ENCODE results near the gene GSTT2. TPM values are rescaled to one million over a fixed set of nuclear protein-coding genes. Genes with fewer than 3 reads are reported as not detected.

Gene GSTT2
- total RNA-seq, 2 experiments from 2014 or later: not detected

GRCh38 chr22:24026733-24027132 lies 46.8 kb downstream of the GSTT2 start:
- Mint-ChIP-seq H3K4me1 (peaks cover 22% of the 10 kb centered on the region), H3K36me3 (ENCODE audit: low read depth) (peaks cover 45% of the 10 kb centered on the region), H3K4me3 (no peak overlapping the region), H3K27me3 (no peaks in the 10 kb centered on the region), H3K9me3 (no peaks in the 10 kb centered on the region), H3K27ac (no peak overlapping the region)
- ChIA-PET CTCF (interaction anchor here (1.0 kb wide), 1 partner anchor 130 kb away, joined by 3 read pairs; no protein-coding TSS in a partner anchor), POLR2A (interaction anchor here (1.8 kb wide), 1 partner anchor 14 kb away, joined by 4 read pairs; no protein-coding TSS in a partner anchor)
- no peak for DNase-seq

DNA sequence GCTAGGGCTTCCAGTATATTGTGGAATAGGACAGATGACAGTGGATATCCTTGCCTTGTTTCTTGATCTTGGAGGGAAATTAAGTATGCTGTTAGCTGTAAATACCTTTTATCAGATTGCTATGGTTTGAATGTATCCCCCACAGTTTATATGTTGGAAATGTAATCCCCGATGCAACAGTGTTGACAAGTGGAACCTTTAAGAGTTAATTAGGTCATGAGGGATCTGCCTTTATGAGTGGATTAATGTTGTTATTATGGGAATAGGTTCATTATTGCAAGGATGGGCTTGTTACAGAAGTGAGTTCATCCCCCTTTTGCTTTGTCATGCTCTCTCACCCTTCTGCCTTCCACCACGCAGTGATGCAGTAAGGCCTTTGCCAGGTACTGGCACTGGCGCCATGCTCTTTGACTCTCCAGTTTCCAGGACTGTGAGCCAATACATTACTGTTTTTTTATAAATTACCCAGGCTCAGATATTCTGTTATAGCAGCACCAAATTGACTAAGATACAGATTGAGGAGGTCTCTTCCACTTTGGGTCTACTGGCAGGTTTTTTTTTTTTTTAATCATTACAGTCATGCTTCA lies 47.5 kb downstream of the GSTT2 start:
- ChIA-PET CTCF (interaction anchor here (1.0 kb wide), 1 partner anchor 129 kb away, joined by 3 read pairs; no protein-coding TSS in a partner anchor), POLR2A (interaction anchor here (1.8 kb wide), 1 partner anchor 15 kb away, joined by 4 read pairs; no protein-coding TSS in a partner anchor)
- H3K4me1 Mint-ChIP-seq: peaks cover 22% of the 10 kb centered on the region

GRCh38 chr22:24027991-24028390 lies 48.1 kb downstream of the GSTT2 start:
- no peak for DNase-seq
- Mint-ChIP-seq H3K27ac (no peak overlapping the region), H3K4me1 (peaks cover 19% of the 10 kb centered on the region), H3K4me3 (no peak overlapping the region), H3K27me3 (no peaks in the 10 kb centered on the region), H3K9me3 (no peaks in the 10 kb centered on the region), H3K36me3 (ENCODE audit: low read depth) (peaks cover 44% of the 10 kb centered on the region)
- ChIA-PET CTCF (no interaction called here), POLR2A (interaction anchor here (1.0 to 1.8 kb wide), 2 partner anchors 16 to 17 kb away, joined by 3 to 4 read pairs; partner anchors contain the start of gene CABIN1)

More for the DNA sequence above, 47.5 kb downstream of the GSTT2 start:
- no peak overlapping the region for H3K4me3 Mint-ChIP-seq
- no peaks in the 10 kb centered on the region for H3K9me3 Mint-ChIP-seq
- peaks cover 45% of the 10 kb centered on the region for H3K36me3 Mint-ChIP-seq (ENCODE audit: low read depth)
- DNase-seq: no peak
- no peaks in the 10 kb centered on the region for H3K27me3 Mint-ChIP-seq
- no peak overlapping the region for H3K27ac Mint-ChIP-seq

GRCh38 chr22:24028533-24028932 lies 48.6 kb downstream of the GSTT2 start:
- CTCF ChIA-PET: no interaction called here
- H3K27me3 Mint-ChIP-seq: no peaks in the 10 kb centered on the region
- no peak for DNase-seq
- POLR2A ChIA-PET: interaction anchor here (1.0 to 2.8 kb wide), 3 partner anchors 10 to 18 kb away, joined by 3 to 7 read pairs (median 4); partner anchors contain the start of gene CABIN1
- no peaks in the 10 kb centered on the region for H3K9me3 Mint-ChIP-seq
- no peak overlapping the region for H3K4me3 Mint-ChIP-seq
- no peak overlapping the region for H3K27ac Mint-ChIP-seq
- H3K4me1 Mint-ChIP-seq: peaks cover 14% of the 10 kb centered on the region
- peaks cover 39% of the 10 kb centered on the region for H3K36me3 Mint-ChIP-seq (ENCODE audit: low read depth)

DNA sequence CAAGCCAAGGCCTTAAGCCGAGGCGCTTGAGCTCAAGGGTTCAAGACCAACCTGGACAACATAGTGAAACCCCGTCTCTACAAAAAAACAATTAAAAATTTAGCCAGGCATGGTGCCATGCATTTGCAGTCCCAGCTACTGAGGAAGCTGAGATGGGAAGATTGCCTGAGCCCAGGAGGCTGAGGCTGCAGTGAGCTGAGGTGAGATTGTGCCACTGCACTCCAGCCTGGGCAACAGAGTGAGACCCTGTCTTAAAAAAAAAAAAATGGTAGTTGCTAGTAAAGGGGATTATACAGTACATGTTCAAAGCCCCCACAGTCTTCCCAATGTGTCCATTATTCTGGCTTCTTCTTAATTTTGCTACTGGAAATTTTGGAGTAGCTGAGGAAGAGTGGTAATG lies 49.4 kb downstream of the GSTT2 start:
- no peak overlapping the region for H3K4me3 Mint-ChIP-seq
- no peak overlapping the region for H3K27ac Mint-ChIP-seq
- POLR2A ChIA-PET: interaction anchor here (1.2 to 2.8 kb wide), 2 partner anchors 9 to 16 kb away, joined by 3 to 7 read pairs; no protein-coding TSS in a partner anchor
- H3K27me3 Mint-ChIP-seq: no peaks in the 10 kb centered on the region
- peaks cover 11% of the 10 kb centered on the region for H3K4me1 Mint-ChIP-seq
- H3K36me3 Mint-ChIP-seq (ENCODE audit: low read depth): peaks cover 37% of the 10 kb centered on the region
- H3K9me3 Mint-ChIP-seq: no peaks in the 10 kb centered on the region
- CTCF ChIA-PET: no interaction called here
- DNase-seq: no peak

DNA sequence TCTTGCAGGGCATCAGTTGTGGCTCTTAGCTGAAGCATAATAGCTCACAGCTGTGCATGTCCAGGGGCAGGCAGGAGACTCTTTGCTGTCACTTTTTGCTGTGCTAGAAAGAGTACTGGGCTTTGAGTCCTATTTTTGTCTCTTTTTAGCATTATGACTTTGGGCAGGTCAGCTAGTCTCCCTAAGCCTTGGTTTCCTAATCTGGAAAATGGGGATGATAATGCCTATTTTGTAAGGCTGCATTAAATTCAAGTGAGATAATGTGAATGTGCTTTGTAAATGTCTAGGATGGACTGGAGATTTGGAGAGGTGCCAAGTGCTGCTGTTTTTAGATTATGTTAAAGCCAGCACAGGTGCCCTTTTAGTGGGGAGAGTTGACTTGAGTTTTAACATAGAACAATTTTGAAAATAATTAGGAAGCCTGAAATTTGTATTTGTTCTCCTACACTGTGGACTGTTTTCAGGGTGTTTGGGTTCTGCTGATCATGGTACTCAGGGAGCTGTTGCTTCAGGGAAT lies 50.3 kb downstream of the GSTT2 start:
- no peak for DNase-seq
- CTCF ChIA-PET: no interaction called here
- no peak overlapping the region for H3K27ac Mint-ChIP-seq
- POLR2A ChIA-PET: interaction anchor here (1.2 to 2.8 kb wide), 3 partner anchors 9 to 19 kb away, joined by 3 to 7 read pairs (median 6); partner anchors contain the start of gene CABIN1
- H3K4me1 Mint-ChIP-seq: peaks cover 11% of the 10 kb centered on the region
- H3K9me3 Mint-ChIP-seq: no peaks in the 10 kb centered on the region
- H3K4me3 Mint-ChIP-seq: no peak overlapping the region
- peaks cover 28% of the 10 kb centered on the region for H3K36me3 Mint-ChIP-seq (ENCODE audit: low read depth)
- no peaks in the 10 kb centered on the region for H3K27me3 Mint-ChIP-seq

Other genes with a start within 250 kb of the GSTT2 start
- 1 to 10 TPM; 1.6 to 1.8 TPM for gene ZNF70, start 229.0 kb upstream of the GSTT2 start, total RNA-seq
- gene VPREB3, start 225.7 kb upstream of the GSTT2 start, total RNA-seq: not detected
- 1 to 10 TPM in 1 of 2 experiments, under 1 TPM in 1; 0.60 to 1.1 TPM for gene C22orf15, start 217.1 kb upstream of the GSTT2 start, total RNA-seq
- 10 to 100 TPM; 62.4 to 63.2 TPM for gene CHCHD10, start 212.2 kb upstream of the GSTT2 start, total RNA-seq
- gene MMP11, start 207.3 kb upstream of the GSTT2 start, total RNA-seq: under 1 TPM; 0.20 to 0.28 TPM
- gene SMARCB1, start 193.2 kb upstream of the GSTT2 start, total RNA-seq: 10 to 100 TPM; 65.6 to 66.9 TPM
- 1 to 10 TPM; 7.8 to 8.3 TPM for gene DERL3, start 141.1 kb upstream of the GSTT2 start, total RNA-seq
- gene SLC2A11, start 122.3 kb upstream of the GSTT2 start, total RNA-seq: 1 to 10 TPM; 6.5 TPM
- 100 to 1,000 TPM; 836 to 882 TPM for gene MIF, start 85.8 kb upstream of the GSTT2 start, total RNA-seq
- gene GSTT2B, start 18.9 kb upstream of the GSTT2 start, total RNA-seq: not detected
- 1 to 10 TPM; 2.2 to 2.3 TPM for gene DDTL, start 13.2 kb upstream of the GSTT2 start, total RNA-seq
- gene DDT, start 5.7 kb upstream of the GSTT2 start, total RNA-seq: 100 to 1,000 TPM; 116 to 119 TPM
- gene GSTT4, start 25.3 kb downstream of the GSTT2 start, total RNA-seq: not detected
- gene CABIN1, start 31.2 kb downstream of the GSTT2 start, total RNA-seq: 100 to 1,000 TPM; 100 to 102 TPM
- under 1 TPM; 0.23 to 0.63 TPM for gene SUSD2, start 201.4 kb downstream of the GSTT2 start, total RNA-seq

All from activated CD4-positive, alpha-beta memory T cell treated with anti-CD3 and anti-CD28 coated beads, Interleukin-2, amount 10 ng/mL, durations not matched to agents 7 days and 5 days (primary cell).